SU-DHL-6 (cell line): ENCODE results near the gene USP12.

Experiments
- H2AFZ ChIP-seq: fragments of 200-600 bp; sonication (generic); 2 replicates; pipeline ENCODE4 v1.6.1; 2014; ENCODE audit warnings: low read depth, mild to moderate bottlenecking, moderate library complexity, mixed read lengths, antibody characterized with exemption, low read length; ENCODE audit not compliant: severe bottlenecking
- H3F3A ChIP-seq: fragments of 200-600 bp; shearing (Covaris generic); 2 replicates; pipeline ENCODE4 v1.6.0; 2016; ENCODE audit warnings: antibody characterized with exemption, mild to moderate bottlenecking; ENCODE audit not compliant: insufficient read depth
- H3K27ac ChIP-seq: fragments of 200-600 bp; sonication (generic); 2 replicates; pipeline ENCODE4 v1.5.1; 2016; ENCODE audit warnings: low read depth, mild to moderate bottlenecking, low read length, moderate library complexity, mixed read lengths
- H3K27me3 ChIP-seq: fragments of 200-600 bp; sonication (generic), shearing (Covaris generic); 2 replicates; pipeline ENCODE4 v1.6.0; 2014; ENCODE audit warnings: mild to moderate bottlenecking, low read length
- H3K36me3 ChIP-seq: fragments of 200-600 bp; sonication (generic); 2 replicates; pipeline ENCODE4 v1.6.1; 2014; ENCODE audit warnings: mild to moderate bottlenecking, low read length, mixed read lengths
- H3K4me2 ChIP-seq: fragments of 300-600, 200-600 bp; shearing (Covaris generic), sonication (generic); 2 replicates; pipeline ENCODE4 v1.6.0; 2014; ENCODE audit warnings: low read length, low read depth, mild to moderate bottlenecking; ENCODE audit not compliant: poor library complexity, severe bottlenecking
- H3K4me3 ChIP-seq: fragments of 200-600 bp; sonication (generic); 2 replicates; pipeline ENCODE4 v1.5.1; 2014; ENCODE audit warnings: antibody characterized with exemption, low read length, mild to moderate bottlenecking, mixed read lengths; ENCODE audit not compliant: insufficient read depth, poor library complexity, severe bottlenecking
- H3K79me2 ChIP-seq: fragments of 200-600 bp; sonication (generic); 2 replicates; pipeline ENCODE4 v1.6.1; 2014; ENCODE audit warnings: mild to moderate bottlenecking, low read length, moderate library complexity; ENCODE audit not compliant: insufficient read depth
- H3K9ac ChIP-seq: fragments of 200-600 bp; sonication (generic); 2 replicates; pipeline ENCODE4 v1.7.0; 2014; ENCODE audit warnings: mild to moderate bottlenecking, low read length
- H3K9me2 ChIP-seq: fragments of 200-600 bp; sonication (generic); replicated peaks from 2 replicates; pipeline ENCODE4 v1.6.1; 2014; ENCODE audit warnings: low read length; ENCODE audit not compliant: insufficient read depth
- H3K9me3 ChIP-seq: fragments of 200-600 bp; sonication (generic); 2 replicates; pipeline ENCODE4 v1.6.1; 2014; ENCODE audit warnings: low read length, mixed read lengths; ENCODE audit not compliant: insufficient read depth
- H4K20me1 ChIP-seq: fragments of 200-600 bp; sonication (generic); 2 replicates; pipeline ENCODE4 v1.6.1; 2014; ENCODE audit warnings: low read depth, mild to moderate bottlenecking, antibody characterized with exemption, low read length, moderate library complexity, mixed read lengths
- EZH2phosphoT487 ChIP-seq: fragments of 200-600 bp; sonication (generic), shearing (Covaris generic); conservative IDR thresholded peaks from 2 replicates; pipeline ENCODE4 v1.6.1; 2018; ENCODE audit warnings: mild to moderate bottlenecking, antibody characterized with exemption, low read length, moderate library complexity, mixed read lengths
- TF ChIP-seq, protein P1 (sequence below): fragments of 200-600 bp; sonication (generic); IDR thresholded peaks from one replicate; pipeline ENCODE4 v1.5.1; 2017; ENCODE audit warnings: antibody characterized with exemption, mild to moderate bottlenecking, low read length, moderate library complexity; ENCODE audit not compliant: insufficient read depth, poor library complexity, severe bottlenecking

The USP12 gene

GRCh38 chr13:27039171-27039701, 132.4 kb downstream of the USP12 start:
- no peaks in the 10 kb centered on the region for H4K20me1 ChIP-seq
- no peaks in the 10 kb centered on the region for H3K79me2 ChIP-seq
- H3K9me2 ChIP-seq, result no peaks in the 10 kb centered on the region
- no peak for TF ChIP-seq EZH2phosphoT487
- TF ChIP-seq, protein P1, sequence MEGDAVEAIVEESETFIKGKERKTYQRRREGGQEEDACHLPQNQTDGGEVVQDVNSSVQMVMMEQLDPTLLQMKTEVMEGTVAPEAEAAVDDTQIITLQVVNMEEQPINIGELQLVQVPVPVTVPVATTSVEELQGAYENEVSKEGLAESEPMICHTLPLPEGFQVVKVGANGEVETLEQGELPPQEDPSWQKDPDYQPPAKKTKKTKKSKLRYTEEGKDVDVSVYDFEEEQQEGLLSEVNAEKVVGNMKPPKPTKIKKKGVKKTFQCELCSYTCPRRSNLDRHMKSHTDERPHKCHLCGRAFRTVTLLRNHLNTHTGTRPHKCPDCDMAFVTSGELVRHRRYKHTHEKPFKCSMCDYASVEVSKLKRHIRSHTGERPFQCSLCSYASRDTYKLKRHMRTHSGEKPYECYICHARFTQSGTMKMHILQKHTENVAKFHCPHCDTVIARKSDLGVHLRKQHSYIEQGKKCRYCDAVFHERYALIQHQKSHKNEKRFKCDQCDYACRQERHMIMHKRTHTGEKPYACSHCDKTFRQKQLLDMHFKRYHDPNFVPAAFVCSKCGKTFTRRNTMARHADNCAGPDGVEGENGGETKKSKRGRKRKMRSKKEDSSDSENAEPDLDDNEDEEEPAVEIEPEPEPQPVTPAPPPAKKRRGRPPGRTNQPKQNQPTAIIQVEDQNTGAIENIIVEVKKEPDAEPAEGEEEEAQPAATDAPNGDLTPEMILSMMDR, result no peak
- no peaks in the 10 kb centered on the region for H3F3A ChIP-seq
- no peak overlapping the region for H2AFZ ChIP-seq
- H3K27ac ChIP-seq, result no peak overlapping the region
- no peak overlapping the region for H3K9ac ChIP-seq
- H3K4me2 ChIP-seq, result no peak overlapping the region
- H3K27me3 ChIP-seq, result no peaks in the 10 kb centered on the region
- no peak overlapping the region for H3K4me3 ChIP-seq
- no peaks in the 10 kb centered on the region for H3K36me3 ChIP-seq
- no peaks in the 10 kb centered on the region for H3K9me3 ChIP-seq

- TF ChIP-seq EZH2phosphoT487, result no peak
- TF ChIP-seq, protein P1, result no peak
- no peak overlapping the region for H2AFZ ChIP-seq
- no peaks in the 10 kb centered on the region for H3K9me3 ChIP-seq
- H3K9ac ChIP-seq, result no peak overlapping the region
- no peaks in the 10 kb centered on the region for H3K9me2 ChIP-seq
- H3F3A ChIP-seq, result no peaks in the 10 kb centered on the region
- H3K27ac ChIP-seq, result no peak overlapping the region
- no peak overlapping the region for H3K4me2 ChIP-seq
- H3K36me3 ChIP-seq, result no peaks in the 10 kb centered on the region
- H3K79me2 ChIP-seq, result no peaks in the 10 kb centered on the region
- no peaks in the 10 kb centered on the region for H3K27me3 ChIP-seq
- no peaks in the 10 kb centered on the region for H4K20me1 ChIP-seq
- H3K4me3 ChIP-seq, result no peak overlapping the region
Observed at GRCh38 chr13:27038323-27038722, 133.3 kb downstream of the USP12 start.

GRCh38 chr13:27037571-27037970, 134.0 kb downstream of the USP12 start:
- H3K79me2 ChIP-seq, result no peaks in the 10 kb centered on the region
- no peaks in the 10 kb centered on the region for H3K9me3 ChIP-seq
- H3K4me3 ChIP-seq, result no peak overlapping the region
- no peak for TF ChIP-seq EZH2phosphoT487
- TF ChIP-seq, protein P1, result no peak
- no peaks in the 10 kb centered on the region for H3K27me3 ChIP-seq
- no peaks in the 10 kb centered on the region for H3K36me3 ChIP-seq
- H2AFZ ChIP-seq, result no peak overlapping the region
- H3K9ac ChIP-seq, result no peak overlapping the region
- H3K4me2 ChIP-seq, result no peak overlapping the region
- no peaks in the 10 kb centered on the region for H3F3A ChIP-seq
- H3K27ac ChIP-seq, result no peak overlapping the region
- H3K9me2 ChIP-seq, result no peaks in the 10 kb centered on the region
- H4K20me1 ChIP-seq, result no peaks in the 10 kb centered on the region
